HL-60 (cell line): ENCODE data around the gene FOXP1.

Source experiments
- DNase-seq, 2 experiments: peaks; one replicate each; pipeline ENCODE4 v3.0.0-alpha.2; 2010 to 2020; ENCODE audit warnings: low read depth in 1 of 2, low spot score in 1 of 2
- H3K27ac ChIP-seq: fragments of 250-450 bp; sonication (Bioruptor Pico); replicated peaks from 2 replicates; pipeline ENCODE4 v1.5.1; 2020; ENCODE audit warnings: mild to moderate bottlenecking, moderate library complexity
- H3K27me3 ChIP-seq: fragments of 250-450 bp; sonication (Bioruptor Pico); 2 replicates; pipeline ENCODE4 v1.5.1; 2021; ENCODE audit warnings: mild to moderate bottlenecking, moderate library complexity; ENCODE audit not compliant: insufficient read depth, poor library complexity, severe bottlenecking
- H3K4me3 ChIP-seq: replicated peaks from 2 replicates; pipeline ENCODE4 v1.5.1; 2011; ENCODE audit warnings: mild to moderate bottlenecking, control low read depth, low read length; ENCODE audit not compliant: insufficient read depth
- GABPA ChIP-seq: IDR thresholded peaks from 2 replicates; pipeline ENCODE4 v1.6.1; 2012; ENCODE audit warnings: low read depth
- POLR2AphosphoS5 ChIP-seq: IDR thresholded peaks from 2 replicates; pipeline ENCODE4 v1.6.1; 2012; ENCODE audit warnings: low read depth
- REST ChIP-seq: IDR thresholded peaks from 2 replicates; pipeline ENCODE4 v1.6.1; 2012; ENCODE audit warnings: low read depth; ENCODE audit not compliant: insufficient replicate concordance
- SPI1 ChIP-seq: IDR thresholded peaks from 2 replicates; pipeline ENCODE4 v1.6.1; 2012; ENCODE audit warnings: low read depth, mild to moderate bottlenecking, borderline replicate concordance
- TF ChIP-seq, protein P1 (sequence below): IDR thresholded peaks from one replicate; pipeline ENCODE4 v1.5.1; 2011; ENCODE audit warnings: low read length, control low read depth, inconsistent platforms; ENCODE audit not compliant: insufficient read depth

The FOXP1 gene

GRCh38 chr3:71497367-71497897 lies 86.1 kb downstream of the FOXP1 start:
- Histone ChIP-seq H3K4me3 (no peak overlapping the region), H3K27me3 (no peaks in the 10 kb centered on the region), H3K27ac (no peak overlapping the region)
- TF ChIP-seq, protein P1, sequence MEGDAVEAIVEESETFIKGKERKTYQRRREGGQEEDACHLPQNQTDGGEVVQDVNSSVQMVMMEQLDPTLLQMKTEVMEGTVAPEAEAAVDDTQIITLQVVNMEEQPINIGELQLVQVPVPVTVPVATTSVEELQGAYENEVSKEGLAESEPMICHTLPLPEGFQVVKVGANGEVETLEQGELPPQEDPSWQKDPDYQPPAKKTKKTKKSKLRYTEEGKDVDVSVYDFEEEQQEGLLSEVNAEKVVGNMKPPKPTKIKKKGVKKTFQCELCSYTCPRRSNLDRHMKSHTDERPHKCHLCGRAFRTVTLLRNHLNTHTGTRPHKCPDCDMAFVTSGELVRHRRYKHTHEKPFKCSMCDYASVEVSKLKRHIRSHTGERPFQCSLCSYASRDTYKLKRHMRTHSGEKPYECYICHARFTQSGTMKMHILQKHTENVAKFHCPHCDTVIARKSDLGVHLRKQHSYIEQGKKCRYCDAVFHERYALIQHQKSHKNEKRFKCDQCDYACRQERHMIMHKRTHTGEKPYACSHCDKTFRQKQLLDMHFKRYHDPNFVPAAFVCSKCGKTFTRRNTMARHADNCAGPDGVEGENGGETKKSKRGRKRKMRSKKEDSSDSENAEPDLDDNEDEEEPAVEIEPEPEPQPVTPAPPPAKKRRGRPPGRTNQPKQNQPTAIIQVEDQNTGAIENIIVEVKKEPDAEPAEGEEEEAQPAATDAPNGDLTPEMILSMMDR: no peak
- TF ChIP-seq POLR2AphosphoS5 (no peak), SPI1 (no peak), GABPA (no peak), REST (no peak)
- no peak for DNase-seq

DNA sequence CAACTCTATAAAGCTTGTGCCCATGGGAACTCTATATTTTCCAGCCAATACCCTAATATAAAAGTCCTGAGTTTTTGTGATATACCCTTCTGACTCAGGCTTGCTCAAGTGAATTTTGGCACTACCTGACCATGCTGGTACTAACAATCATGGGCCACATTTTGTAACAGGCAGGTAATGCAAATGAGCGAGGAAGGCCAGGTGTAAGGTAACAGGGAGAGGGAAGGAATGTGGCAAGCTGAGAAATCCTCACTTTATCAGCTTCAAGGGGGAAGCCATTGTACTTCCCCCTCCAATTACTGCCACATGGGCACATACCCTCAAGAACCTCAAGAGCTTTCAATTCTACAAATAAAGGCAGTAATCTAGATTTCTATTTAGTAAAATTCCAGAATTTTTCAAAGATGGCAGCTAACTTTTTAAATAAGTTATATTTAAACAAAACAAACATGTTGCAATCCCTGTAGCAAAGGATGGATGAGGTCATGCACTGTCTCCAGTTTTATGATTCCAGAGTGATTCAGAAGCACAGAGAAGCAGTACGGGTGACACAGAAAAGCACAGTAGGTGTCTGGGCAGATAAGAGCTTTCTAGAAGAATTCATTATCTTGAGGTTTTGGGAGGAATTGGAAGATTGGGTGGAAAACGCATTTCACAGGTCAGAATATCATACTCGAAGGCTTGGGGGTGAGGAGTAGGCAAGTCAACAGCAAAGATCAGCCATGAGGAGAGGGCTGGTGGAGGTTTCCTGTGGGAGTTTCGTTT lies 87.6 kb downstream of the FOXP1 start:
- H3K27ac ChIP-seq: no peak overlapping the region

GRCh38 chr3:71494212-71494611 lies 89.3 kb downstream of the FOXP1 start:
- no peak for DNase-seq
- Histone ChIP-seq H3K27ac (no peak overlapping the region), H3K27me3 (no peaks in the 10 kb centered on the region), H3K4me3 (no peak overlapping the region)
- TF ChIP-seq, protein P1: no peak
- TF ChIP-seq GABPA: no peak
- TF ChIP-seq POLR2AphosphoS5: no peak
- no peak for TF ChIP-seq SPI1
- no peak for TF ChIP-seq REST

More for the DNA sequence above, 87.6 kb downstream of the FOXP1 start:
- TF ChIP-seq GABPA: no peak
- no peak for TF ChIP-seq SPI1
- TF ChIP-seq POLR2AphosphoS5: no peak
- TF ChIP-seq, protein P1: no peak
- no peak for TF ChIP-seq REST
- DNase-seq: no peak
- Histone ChIP-seq H3K4me3 (no peak overlapping the region), H3K27me3 (no peaks in the 10 kb centered on the region)
